Measurements from ENCODE around the gene MT1HL1. TPM values are rescaled to one million over a fixed set of nuclear protein-coding genes. Genes with fewer than 3 reads are reported as not detected.
"Not testable (repeated sequence)": the region's sequence is repeated elsewhere in the genome, so short reads cannot be mapped to it uniquely, and the experiment has no call there.

MT1HL1 gene
- total RNA-seq, 1 donor from 2014 or later: not detected

DNA sequence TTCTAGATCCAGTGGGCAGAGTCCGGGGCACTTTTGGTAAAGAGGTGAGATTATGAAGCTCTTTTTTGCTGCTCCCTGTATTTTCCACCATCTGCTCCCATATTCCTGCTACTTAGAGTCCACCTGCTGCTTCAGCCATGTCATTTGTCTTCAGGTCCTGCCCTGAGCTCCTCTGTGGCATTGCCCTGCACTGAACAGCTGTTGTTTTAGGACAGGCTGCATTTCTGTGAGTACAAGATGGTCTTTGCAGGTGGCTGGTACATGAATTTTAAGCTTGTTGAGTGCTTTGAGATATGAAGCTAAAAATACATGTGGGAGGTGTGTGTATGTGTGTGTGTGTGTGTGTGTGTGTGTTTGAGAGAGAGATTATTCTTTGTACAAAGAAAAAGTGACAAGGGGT is 21.9 kb downstream of the MT1HL1 start:
- Histone ChIP-seq H3K27me3 (no peaks in the 10 kb centered on the region), H3K4me1 (no peaks in the 10 kb centered on the region), H3K4me3 (no peak overlapping the region), H3K36me3 (no peaks in the 10 kb centered on the region), H3K27ac (no peak overlapping the region), H3K9me3 (no peaks in the 10 kb centered on the region)
- TF ChIP-seq, protein P1, sequence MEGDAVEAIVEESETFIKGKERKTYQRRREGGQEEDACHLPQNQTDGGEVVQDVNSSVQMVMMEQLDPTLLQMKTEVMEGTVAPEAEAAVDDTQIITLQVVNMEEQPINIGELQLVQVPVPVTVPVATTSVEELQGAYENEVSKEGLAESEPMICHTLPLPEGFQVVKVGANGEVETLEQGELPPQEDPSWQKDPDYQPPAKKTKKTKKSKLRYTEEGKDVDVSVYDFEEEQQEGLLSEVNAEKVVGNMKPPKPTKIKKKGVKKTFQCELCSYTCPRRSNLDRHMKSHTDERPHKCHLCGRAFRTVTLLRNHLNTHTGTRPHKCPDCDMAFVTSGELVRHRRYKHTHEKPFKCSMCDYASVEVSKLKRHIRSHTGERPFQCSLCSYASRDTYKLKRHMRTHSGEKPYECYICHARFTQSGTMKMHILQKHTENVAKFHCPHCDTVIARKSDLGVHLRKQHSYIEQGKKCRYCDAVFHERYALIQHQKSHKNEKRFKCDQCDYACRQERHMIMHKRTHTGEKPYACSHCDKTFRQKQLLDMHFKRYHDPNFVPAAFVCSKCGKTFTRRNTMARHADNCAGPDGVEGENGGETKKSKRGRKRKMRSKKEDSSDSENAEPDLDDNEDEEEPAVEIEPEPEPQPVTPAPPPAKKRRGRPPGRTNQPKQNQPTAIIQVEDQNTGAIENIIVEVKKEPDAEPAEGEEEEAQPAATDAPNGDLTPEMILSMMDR (IDR thresholded peaks at IDR 0.05): no peak
- ATAC-seq (no peak), DNase-seq (no peak)
- intact Hi-C loops (cut with DNase I): no loop called here

DNA sequence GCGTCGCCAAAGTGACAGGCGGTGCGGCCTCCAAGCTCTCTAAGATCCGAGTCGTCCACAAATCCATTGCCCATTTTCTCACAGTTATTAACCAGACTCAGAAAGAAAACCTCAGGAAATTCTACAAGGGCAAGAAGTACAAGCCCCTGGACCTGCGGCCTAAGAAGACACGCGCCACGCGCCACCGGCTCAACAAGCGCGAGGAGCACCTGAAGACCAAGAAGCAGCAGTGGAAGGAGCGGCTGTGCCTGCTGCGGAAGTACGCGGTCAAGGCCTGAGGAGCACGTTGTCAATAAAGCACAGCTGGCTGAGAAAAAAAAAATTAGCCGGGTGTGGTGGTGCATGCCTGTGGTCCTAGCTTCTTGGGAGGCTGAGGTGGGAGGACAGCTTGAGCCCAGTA is 22.8 kb downstream of the MT1HL1 start:
- H3K9me3 ChIP-seq; H3K27ac ChIP-seq; DNase-seq; H3K36me3 ChIP-seq; H3K4me3 ChIP-seq; H3K4me1 ChIP-seq; ATAC-seq; intact Hi-C loops (cut with DNase I); H3K27me3 ChIP-seq: not testable (repeated sequence)

DNA sequence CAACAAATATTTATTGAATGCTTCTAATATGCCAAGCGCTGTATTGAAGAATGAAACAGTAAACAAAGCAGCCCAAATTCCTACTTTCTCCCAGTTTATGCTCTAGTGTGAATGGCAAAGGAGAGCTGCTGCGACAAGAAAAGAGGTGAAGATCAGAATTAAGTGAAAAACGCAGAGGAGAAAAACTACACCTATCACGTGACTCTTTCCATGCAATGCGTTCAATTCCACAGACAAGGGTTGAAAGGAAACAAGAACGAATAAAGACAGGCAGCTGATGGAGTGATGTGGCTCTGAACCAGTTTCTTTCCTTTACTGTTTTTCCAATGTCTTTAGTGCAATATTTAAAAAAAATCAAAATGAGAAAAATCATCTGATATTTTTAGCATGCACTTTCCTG is 23.6 kb downstream of the MT1HL1 start:
- ATAC-seq (no peak), DNase-seq (no peak)
- Histone ChIP-seq H3K9me3 (no peaks in the 10 kb centered on the region), H3K36me3 (no peaks in the 10 kb centered on the region), H3K4me3 (no peak overlapping the region), H3K4me1 (no peaks in the 10 kb centered on the region), H3K27ac (no peak overlapping the region), H3K27me3 (no peaks in the 10 kb centered on the region)
- TF ChIP-seq, protein P1 (IDR thresholded peaks at IDR 0.05): no peak
- intact Hi-C loops (cut with DNase I): no loop called here

DNA sequence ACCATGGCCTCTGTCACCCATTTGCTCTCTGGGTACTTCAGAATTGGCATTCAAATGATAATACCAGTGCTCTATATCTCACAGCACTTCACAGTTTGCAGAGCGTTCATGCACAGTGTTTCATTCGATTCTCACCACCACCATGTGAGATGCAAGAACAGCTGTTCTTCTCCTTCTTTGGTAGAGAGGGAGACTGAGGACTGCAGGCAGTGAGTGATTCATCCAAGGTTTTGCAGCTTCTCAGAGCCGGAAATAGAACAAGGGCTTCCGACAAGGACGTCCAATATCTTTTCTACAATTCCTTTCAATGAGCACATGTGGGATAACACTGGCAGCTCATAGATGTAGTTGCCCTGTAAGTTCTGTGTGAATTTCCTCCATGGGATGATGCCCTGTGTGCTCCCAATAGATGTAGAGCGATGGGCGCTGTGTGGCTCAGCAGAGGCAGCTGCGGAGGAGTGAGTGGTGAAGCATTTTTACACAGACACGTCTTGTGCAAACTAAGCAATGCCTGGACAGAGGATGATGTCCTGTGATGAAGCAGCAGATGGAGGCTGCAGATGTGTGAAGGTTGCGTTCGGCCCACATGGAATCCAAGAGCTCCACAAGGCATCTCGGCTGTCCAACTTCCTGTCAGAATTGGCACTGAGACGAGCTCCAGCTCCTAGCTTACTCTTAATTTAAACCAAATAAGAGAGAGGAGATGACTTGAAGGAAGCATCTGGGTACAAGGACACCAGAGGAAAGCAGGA is 24.9 kb downstream of the MT1HL1 start:
- TF ChIP-seq, protein P1 (IDR thresholded peaks at IDR 0.05): no peak
- Histone ChIP-seq H3K9me3 (no peaks in the 10 kb centered on the region), H3K36me3 (no peaks in the 10 kb centered on the region), H3K4me3 (no peak overlapping the region), H3K4me1 (no peaks in the 10 kb centered on the region), H3K27ac (no peak overlapping the region), H3K27me3 (no peaks in the 10 kb centered on the region)
- intact Hi-C loops (cut with DNase I): no loop called here
- DNase-seq: no peak
- no peak for ATAC-seq

DNA sequence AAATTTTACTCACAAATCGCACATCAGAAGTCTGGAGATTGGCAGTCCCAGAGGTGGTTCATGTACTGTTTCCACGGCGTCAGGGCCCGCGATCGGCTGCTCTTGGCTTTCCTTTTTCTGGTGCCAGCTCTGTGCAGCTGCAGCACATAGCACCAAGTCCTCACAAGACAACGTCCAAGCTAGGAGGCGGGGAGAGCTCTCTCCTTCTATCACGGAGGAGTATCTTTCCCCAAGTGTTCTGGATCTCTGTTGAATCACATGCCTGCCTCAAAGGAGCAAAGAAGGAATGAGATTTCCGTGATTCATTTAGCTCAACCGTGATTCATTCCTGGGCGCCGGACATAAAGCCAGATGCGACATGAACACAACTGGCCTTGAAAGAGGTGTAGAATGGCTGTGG is 25.5 kb downstream of the MT1HL1 start:
- Histone ChIP-seq H3K4me3 (no peak overlapping the region), H3K36me3 (no peaks in the 10 kb centered on the region), H3K9me3 (no peaks in the 10 kb centered on the region), H3K27me3 (no peaks in the 10 kb centered on the region), H3K27ac (no peak overlapping the region), H3K4me1 (no peaks in the 10 kb centered on the region)
- ATAC-seq (no peak), DNase-seq (no peak)
- intact Hi-C loops (cut with DNase I): no loop called here
- TF ChIP-seq, protein P1 (IDR thresholded peaks at IDR 0.05): no peak

DNA sequence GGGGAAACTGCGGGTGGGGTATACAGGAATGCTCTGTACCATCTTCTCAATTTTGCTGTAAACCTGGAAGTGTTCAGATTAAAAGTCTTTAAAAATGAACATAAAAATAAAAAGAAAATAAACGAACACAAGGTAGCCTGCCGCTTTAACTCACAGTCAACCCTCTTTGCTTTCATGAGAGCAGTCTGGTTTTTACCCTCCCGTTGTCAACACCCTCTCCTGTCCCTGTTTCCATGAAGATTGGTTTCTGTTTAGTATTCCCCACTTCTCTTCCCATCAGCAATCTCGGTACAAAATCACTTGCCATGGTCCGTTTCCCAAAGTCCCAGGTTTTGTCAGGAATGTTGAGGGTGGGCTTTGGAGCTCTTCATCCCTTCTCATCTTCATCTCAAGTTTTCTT is 28.8 kb downstream of the MT1HL1 start:
- ATAC-seq: no peak
- no peak overlapping the region for H3K27ac ChIP-seq
- H3K4me1 ChIP-seq: no peaks in the 10 kb centered on the region
- DNase-seq: no peak
- H3K27me3 ChIP-seq: no peaks in the 10 kb centered on the region
- no peaks in the 10 kb centered on the region for H3K36me3 ChIP-seq
- intact Hi-C loops (cut with DNase I): no loop called here
- no peaks in the 10 kb centered on the region for H3K9me3 ChIP-seq
- TF ChIP-seq, protein P1 (IDR thresholded peaks at IDR 0.05): no peak
- H3K4me3 ChIP-seq: no peak overlapping the region

DNA sequence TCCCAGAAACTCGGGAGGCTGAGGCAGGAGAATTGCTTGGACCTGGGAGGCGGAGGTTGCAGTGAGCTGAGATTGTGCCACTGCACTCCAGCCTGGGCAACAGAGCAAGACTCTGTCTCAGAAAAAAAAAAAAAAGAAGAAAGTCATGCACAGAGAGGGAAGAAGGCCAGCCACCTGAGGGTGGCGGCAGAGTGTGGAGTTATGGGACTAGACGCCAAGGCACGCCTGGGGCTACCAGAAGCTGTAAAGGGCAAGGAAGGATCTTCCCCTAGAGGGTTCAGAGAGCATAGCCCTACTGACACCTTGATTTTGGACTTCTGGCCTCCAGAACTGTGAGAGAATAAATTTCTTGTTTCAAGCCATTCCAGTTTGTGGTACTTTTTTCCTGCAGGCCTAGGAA is 30.2 kb downstream of the MT1HL1 start:
- intact Hi-C loops (cut with DNase I): not testable (repeated sequence)

More for the DNA sequence above, 30.2 kb downstream of the MT1HL1 start:
- H3K4me3 ChIP-seq, ATAC-seq, H3K9me3 ChIP-seq, DNase-seq, H3K36me3 ChIP-seq, H3K4me1 ChIP-seq, H3K27me3 ChIP-seq, H3K27ac ChIP-seq: not testable (repeated sequence)

Data from upper lobe of right lung (tissue), 1 donor.